Chondrocyte (in vitro differentiated cells): Measurements from ENCODE around the gene LIMCH1. TPM values are rescaled to one million over a fixed set of nuclear protein-coding genes. Genes with fewer than 3 reads are reported as not detected.

Source experiments
- DNase-seq: peaks from one replicate; pipeline ENCODE4 v3.0.0; 2021; ENCODE audit warnings: mixed read lengths, low spot score
- H3K27ac Mint-ChIP-seq: one replicate; pipeline ENCODE4 v1.8.0; 2021; ENCODE audit warnings: mild to moderate bottlenecking, moderate library complexity, mixed read lengths; ENCODE audit not compliant: unreplicated experiment
- H3K27me3 Mint-ChIP-seq: 2 replicates; pipeline ENCODE4 v1.8.0; 2021; ENCODE audit warnings: low read depth, mixed read lengths
- H3K36me3 Mint-ChIP-seq: 2 replicates; pipeline ENCODE4 v1.8.0; 2021; ENCODE audit warnings: low read depth, mixed read lengths
- H3K4me1 Mint-ChIP-seq: 2 replicates; pipeline ENCODE4 v1.8.0; 2021; ENCODE audit warnings: low read depth, mild to moderate bottlenecking, mixed read lengths
- H3K4me3 Mint-ChIP-seq: one replicate; pipeline ENCODE4 v1.8.0; 2021; ENCODE audit warnings: mild to moderate bottlenecking, moderate library complexity, mixed read lengths; ENCODE audit not compliant: unreplicated experiment
- H3K9me3 Mint-ChIP-seq: 2 replicates; pipeline ENCODE4 v1.8.0; 2021; ENCODE audit warnings: low read depth, mixed read lengths
- CTCF ChIP-seq: fragments of 200-600 bp; sonication (generic); IDR thresholded peaks from 2 replicates; pipeline ENCODE4 v1.5.0; 2021; ENCODE audit warnings: antibody characterized with exemption, mild to moderate bottlenecking, moderate library complexity
- total RNA-seq: library from RNA; stranded (reverse); gene quantifications from 3 replicates; pipeline ENCODE4 v1.2.1, GENCODE V29; 2021

LIMCH1 gene
- total RNA-seq, 1 donor from 2014 or later: 9.8 TPM

GRCh38 chr4:41712425-41712824 lies 174.5 kb downstream of the LIMCH1 start:
- no peak for DNase-seq
- Mint-ChIP-seq H3K36me3 (no peaks in the 10 kb centered on the region), H3K27ac (no peak overlapping the region), H3K27me3 (peaks cover 2% of the 10 kb centered on the region), H3K9me3 (no peaks in the 10 kb centered on the region), H3K4me1 (no peaks in the 10 kb centered on the region), H3K4me3 (no peak overlapping the region)
- no peak for TF ChIP-seq CTCF

GRCh38 chr4:41713768-41714167 lies 175.8 kb downstream of the LIMCH1 start:
- Mint-ChIP-seq H3K27me3 (peaks cover 2% of the 10 kb centered on the region), H3K4me1 (peaks cover under 1% of the 10 kb centered on the region), H3K9me3 (no peaks in the 10 kb centered on the region), H3K36me3 (no peaks in the 10 kb centered on the region), H3K27ac (no peak overlapping the region), H3K4me3 (no peak overlapping the region)
- TF ChIP-seq CTCF: no peak
- DNase-seq: no peak

GRCh38 chr4:41714364-41715000 lies 176.5 kb downstream of the LIMCH1 start:
- no peak for TF ChIP-seq CTCF
- Mint-ChIP-seq H3K4me1 (peaks cover 6% of the 10 kb centered on the region), H3K27me3 (peaks cover 2% of the 10 kb centered on the region), H3K9me3 (no peaks in the 10 kb centered on the region), H3K27ac (no peak overlapping the region), H3K36me3 (no peaks in the 10 kb centered on the region), H3K4me3 (no peak overlapping the region)
- DNase-seq: no peak

- no peaks in the 10 kb centered on the region for H3K36me3 Mint-ChIP-seq
- H3K4me1 Mint-ChIP-seq: peaks cover 6% of the 10 kb centered on the region
- no peak for TF ChIP-seq CTCF
- no peak for DNase-seq
- no peaks in the 10 kb centered on the region for H3K9me3 Mint-ChIP-seq
- H3K27me3 Mint-ChIP-seq: peaks cover 2% of the 10 kb centered on the region
- H3K4me3 Mint-ChIP-seq: no peak overlapping the region
- no peak overlapping the region for H3K27ac Mint-ChIP-seq
These were observed 177.2 kb downstream of the LIMCH1 start for GRCh38 chr4:41715155-41715554.

GRCh38 chr4:41718907-41719306 lies 180.9 kb downstream of the LIMCH1 start:
- peaks cover 2% of the 10 kb centered on the region for H3K27me3 Mint-ChIP-seq
- H3K27ac Mint-ChIP-seq: no peak overlapping the region
- H3K4me3 Mint-ChIP-seq: no peak overlapping the region
- DNase-seq: no peak
- no peak for TF ChIP-seq CTCF
- H3K4me1 Mint-ChIP-seq: peaks cover 6% of the 10 kb centered on the region
- no peaks in the 10 kb centered on the region for H3K9me3 Mint-ChIP-seq
- no peaks in the 10 kb centered on the region for H3K36me3 Mint-ChIP-seq
